Brain microvascular endothelial cell (primary cell): ENCODE measurements around the gene IFT80.

Experiments
- DNase-seq: peaks from one replicate; pipeline ENCODE4 v3.0.0-alpha.2; 2020
- H3K27ac ChIP-seq: fragments of 250-450 bp; sonication (Bioruptor Pico); 2 replicates; pipeline ENCODE4 v1.5.1; 2020; ENCODE audit warnings: mild to moderate bottlenecking, moderate library complexity
- H3K27me3 ChIP-seq: fragments of 250-450 bp; sonication (Bioruptor Pico); replicated peaks from 2 replicates; pipeline ENCODE4 v1.5.1; 2020; ENCODE audit warnings: mild to moderate bottlenecking
- H3K36me3 ChIP-seq: fragments of 250-450 bp; sonication (Bioruptor Pico); replicated peaks from 2 replicates; pipeline ENCODE4 v1.5.1; 2020; ENCODE audit warnings: mild to moderate bottlenecking
- H3K4me3 ChIP-seq: 2 replicates; pipeline ENCODE4 v1.5.1; 2011; ENCODE audit warnings: low read depth, mild to moderate bottlenecking, control low read depth, low read length, moderate library complexity
- in situ Hi-C: cut with HindIII; loops from 2 replicates; pipeline ENCODE4 v1.10.0; 2017; ENCODE audit warnings: low sequenced_read_pairs, low pct_ligation_motif_present
- TF ChIP-seq, protein P1 (sequence below): IDR thresholded peaks from 2 replicates; pipeline ENCODE4 v1.5.1; 2011; ENCODE audit warnings: low read depth, mild to moderate bottlenecking, moderate library complexity, low read length, control low read depth, inconsistent platforms; ENCODE audit errors: missing control alignments

IFT80 gene

DNA sequence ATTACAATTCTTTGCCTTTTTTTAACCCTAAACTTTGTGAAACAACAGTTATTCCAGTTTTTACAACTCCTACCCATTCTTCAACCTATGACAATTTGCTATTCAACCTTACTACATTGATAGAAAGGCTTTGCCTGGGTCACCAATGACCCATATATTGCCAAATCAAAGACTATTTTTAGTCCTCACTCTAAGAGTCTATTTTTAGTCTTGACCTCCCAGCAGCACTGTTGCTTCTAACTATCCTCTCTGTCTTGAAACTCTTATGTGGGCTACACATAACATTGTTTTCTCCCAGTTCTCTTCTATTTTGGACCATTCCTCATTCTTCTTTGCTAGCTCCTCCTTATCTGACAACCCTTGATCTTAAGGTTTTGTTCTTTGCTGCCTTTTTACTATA is 102.4 kb downstream of the IFT80 start:
- H3K36me3 ChIP-seq: no peaks in the 10 kb centered on the region
- TF ChIP-seq, protein P1, sequence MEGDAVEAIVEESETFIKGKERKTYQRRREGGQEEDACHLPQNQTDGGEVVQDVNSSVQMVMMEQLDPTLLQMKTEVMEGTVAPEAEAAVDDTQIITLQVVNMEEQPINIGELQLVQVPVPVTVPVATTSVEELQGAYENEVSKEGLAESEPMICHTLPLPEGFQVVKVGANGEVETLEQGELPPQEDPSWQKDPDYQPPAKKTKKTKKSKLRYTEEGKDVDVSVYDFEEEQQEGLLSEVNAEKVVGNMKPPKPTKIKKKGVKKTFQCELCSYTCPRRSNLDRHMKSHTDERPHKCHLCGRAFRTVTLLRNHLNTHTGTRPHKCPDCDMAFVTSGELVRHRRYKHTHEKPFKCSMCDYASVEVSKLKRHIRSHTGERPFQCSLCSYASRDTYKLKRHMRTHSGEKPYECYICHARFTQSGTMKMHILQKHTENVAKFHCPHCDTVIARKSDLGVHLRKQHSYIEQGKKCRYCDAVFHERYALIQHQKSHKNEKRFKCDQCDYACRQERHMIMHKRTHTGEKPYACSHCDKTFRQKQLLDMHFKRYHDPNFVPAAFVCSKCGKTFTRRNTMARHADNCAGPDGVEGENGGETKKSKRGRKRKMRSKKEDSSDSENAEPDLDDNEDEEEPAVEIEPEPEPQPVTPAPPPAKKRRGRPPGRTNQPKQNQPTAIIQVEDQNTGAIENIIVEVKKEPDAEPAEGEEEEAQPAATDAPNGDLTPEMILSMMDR: no peak
- no peaks in the 10 kb centered on the region for H3K27me3 ChIP-seq
- no peak overlapping the region for H3K4me3 ChIP-seq
- H3K27ac ChIP-seq: no peak overlapping the region
- in situ Hi-C loops: no loop called here
- no peak for DNase-seq

DNA sequence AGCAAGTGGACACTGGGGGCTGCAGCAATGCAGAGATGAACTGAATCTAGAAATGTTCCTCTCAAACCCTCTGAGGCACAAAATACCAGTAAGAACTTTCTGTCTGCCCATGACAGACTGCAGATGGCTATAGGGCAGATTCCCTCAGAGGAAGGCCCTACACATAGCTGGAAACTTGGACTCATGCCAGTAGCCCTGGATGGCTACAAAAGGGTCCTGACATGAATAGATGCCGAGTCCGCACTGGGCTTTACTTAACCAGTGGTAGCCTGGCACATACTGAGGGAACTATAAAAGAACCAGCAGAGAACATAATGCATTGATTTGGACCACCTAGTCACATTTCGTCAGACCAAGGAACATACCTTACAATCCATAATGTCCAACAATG is 107.1 kb downstream of the IFT80 start:
- Histone ChIP-seq H3K4me3 (no peak overlapping the region), H3K27ac (no peak overlapping the region), H3K36me3 (no peaks in the 10 kb centered on the region), H3K27me3 (no peaks in the 10 kb centered on the region)
- in situ Hi-C loops: no loop called here
- TF ChIP-seq, protein P1: no peak
- no peak for DNase-seq

DNA sequence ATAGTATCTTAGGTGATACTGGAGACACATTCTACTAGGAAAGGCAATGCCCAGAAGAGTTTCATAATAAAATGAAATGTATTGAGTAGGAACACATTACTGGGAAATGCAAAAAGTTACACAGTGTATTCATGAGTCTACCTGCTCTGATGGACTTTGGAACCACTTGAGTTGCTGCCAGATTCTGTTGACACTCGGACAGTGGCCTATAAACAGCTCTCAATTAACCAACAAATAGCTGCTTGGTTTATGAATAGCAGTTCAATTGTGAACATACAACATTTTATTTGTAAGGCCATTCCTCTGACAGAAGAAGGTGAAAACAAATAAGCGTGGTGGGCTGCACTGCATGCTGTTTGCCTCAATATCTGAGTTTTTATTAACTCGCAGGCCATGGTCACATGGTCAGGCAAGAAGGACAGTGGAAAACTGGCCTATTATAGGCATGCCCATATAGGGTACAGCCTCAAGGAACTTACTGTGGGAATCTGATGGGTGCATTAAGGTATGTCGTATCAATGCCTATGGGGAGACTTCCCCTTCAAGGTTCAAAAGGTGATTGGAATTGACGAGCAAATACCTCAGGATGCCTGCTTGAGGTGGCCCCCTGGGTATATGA is 107.6 kb downstream of the IFT80 start:
- H3K27ac ChIP-seq: no peak overlapping the region
- no peak overlapping the region for H3K4me3 ChIP-seq
- no peaks in the 10 kb centered on the region for H3K27me3 ChIP-seq
- TF ChIP-seq, protein P1: no peak
- in situ Hi-C loops: no loop called here
- DNase-seq: no peak
- H3K36me3 ChIP-seq: no peaks in the 10 kb centered on the region

DNA sequence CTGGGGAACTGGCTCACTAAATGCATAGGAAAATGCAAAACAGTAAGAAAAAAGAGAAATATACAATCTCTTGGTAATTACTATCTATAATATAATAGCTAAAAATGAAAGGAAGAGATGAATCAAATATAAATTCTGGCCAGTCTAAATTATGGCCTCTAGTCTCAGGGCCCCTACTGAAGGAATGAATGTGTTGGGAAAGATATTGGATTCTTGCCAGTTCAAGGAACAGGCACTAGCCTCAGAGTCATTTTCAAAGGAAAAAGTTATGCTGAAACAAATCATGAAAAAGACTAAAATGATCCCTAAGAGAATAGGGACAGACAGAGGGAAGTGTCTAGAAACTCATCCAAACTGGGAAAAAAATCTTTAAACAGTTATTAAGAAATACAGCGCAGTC is 111.4 kb downstream of the IFT80 start:
- TF ChIP-seq, protein P1: no peak
- in situ Hi-C loops: no loop called here
- Histone ChIP-seq H3K4me3 (no peak overlapping the region), H3K27me3 (no peaks in the 10 kb centered on the region), H3K27ac (no peak overlapping the region), H3K36me3 (no peaks in the 10 kb centered on the region)
- DNase-seq: no peak

DNA sequence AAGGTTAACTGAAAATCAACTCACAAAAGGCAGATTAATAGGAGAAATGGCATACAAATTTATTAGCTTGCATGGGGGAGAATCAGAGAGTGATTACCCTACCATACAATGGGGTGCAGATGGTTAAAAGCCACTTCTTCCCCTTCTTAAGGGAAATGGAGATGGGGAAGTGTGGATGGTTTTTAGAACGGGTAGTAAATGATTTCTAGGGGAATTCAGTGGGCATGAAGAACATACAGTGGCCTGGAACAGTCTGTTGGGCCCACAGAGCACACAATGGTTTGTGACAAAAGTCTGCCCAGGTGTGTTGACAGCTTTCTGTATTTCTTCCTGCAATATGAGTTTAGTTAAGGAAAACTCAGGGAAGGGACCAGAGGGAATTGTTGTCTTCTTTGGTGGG is 112.8 kb downstream of the IFT80 start:
- no peak overlapping the region for H3K4me3 ChIP-seq
- in situ Hi-C loops: no loop called here
- H3K27ac ChIP-seq: no peak overlapping the region
- H3K27me3 ChIP-seq: no peaks in the 10 kb centered on the region
- TF ChIP-seq, protein P1: no peak
- H3K36me3 ChIP-seq: no peaks in the 10 kb centered on the region
- no peak for DNase-seq

DNA sequence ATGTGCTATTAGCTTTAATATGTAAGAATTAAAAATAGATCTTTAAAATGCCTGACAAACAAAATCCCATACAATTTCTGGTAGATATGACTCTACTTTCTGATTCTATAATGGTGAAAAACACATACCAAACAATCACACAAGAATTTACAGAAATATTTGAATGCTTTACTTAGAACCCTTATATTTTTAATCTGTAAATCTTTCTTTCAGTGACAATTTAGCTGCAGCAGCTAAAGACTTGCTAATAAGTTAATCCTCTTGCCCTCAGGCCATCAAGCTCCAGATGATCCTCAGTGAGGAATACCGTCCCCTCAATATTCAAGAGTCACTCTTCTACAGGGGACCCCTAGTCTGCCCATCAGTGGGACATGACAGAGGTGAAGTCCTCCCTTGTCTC is 118.2 kb downstream of the IFT80 start:
- no peaks in the 10 kb centered on the region for H3K27me3 ChIP-seq
- DNase-seq: no peak
- no peak overlapping the region for H3K4me3 ChIP-seq
- in situ Hi-C loops: no loop called here
- no peaks in the 10 kb centered on the region for H3K36me3 ChIP-seq
- H3K27ac ChIP-seq: no peak overlapping the region
- TF ChIP-seq, protein P1: no peak
